HL-60 (cell line): ENCODE data around the gene ZNF107.
"Not testable (repeated sequence)": the region's sequence is repeated elsewhere in the genome, so short reads cannot be mapped to it uniquely, and the experiment has no call there.

ENCODE experiments used
- DNase-seq, 2 experiments: peaks; one replicate each; pipeline ENCODE4 v3.0.0-alpha.2; 2010 to 2020; ENCODE audit warnings: low read depth in 1 of 2, low spot score in 1 of 2
- H3K27ac ChIP-seq: fragments of 250-450 bp; sonication (Bioruptor Pico); replicated peaks from 2 replicates; pipeline ENCODE4 v1.5.1; 2020; ENCODE audit warnings: mild to moderate bottlenecking, moderate library complexity
- H3K27me3 ChIP-seq: fragments of 250-450 bp; sonication (Bioruptor Pico); 2 replicates; pipeline ENCODE4 v1.5.1; 2021; ENCODE audit warnings: mild to moderate bottlenecking, moderate library complexity; ENCODE audit not compliant: insufficient read depth, poor library complexity, severe bottlenecking
- H3K4me3 ChIP-seq: replicated peaks from 2 replicates; pipeline ENCODE4 v1.5.1; 2011; ENCODE audit warnings: mild to moderate bottlenecking, control low read depth, low read length; ENCODE audit not compliant: insufficient read depth
- CTCF ChIP-seq: IDR thresholded peaks from one replicate; pipeline ENCODE4 v1.5.1; 2011; ENCODE audit warnings: low read length, control low read depth, inconsistent platforms; ENCODE audit not compliant: insufficient read depth
- GABPA ChIP-seq: IDR thresholded peaks from 2 replicates; pipeline ENCODE4 v1.6.1; 2012; ENCODE audit warnings: low read depth
- POLR2AphosphoS5 ChIP-seq: IDR thresholded peaks from 2 replicates; pipeline ENCODE4 v1.6.1; 2012; ENCODE audit warnings: low read depth
- SPI1 ChIP-seq: IDR thresholded peaks from 2 replicates; pipeline ENCODE4 v1.6.1; 2012; ENCODE audit warnings: low read depth, mild to moderate bottlenecking, borderline replicate concordance
- TF ChIP-seq, protein P1 (sequence below): IDR thresholded peaks from 2 replicates; pipeline ENCODE4 v1.6.1; 2012; ENCODE audit warnings: low read depth; ENCODE audit not compliant: insufficient replicate concordance

ZNF107 gene

DNA sequence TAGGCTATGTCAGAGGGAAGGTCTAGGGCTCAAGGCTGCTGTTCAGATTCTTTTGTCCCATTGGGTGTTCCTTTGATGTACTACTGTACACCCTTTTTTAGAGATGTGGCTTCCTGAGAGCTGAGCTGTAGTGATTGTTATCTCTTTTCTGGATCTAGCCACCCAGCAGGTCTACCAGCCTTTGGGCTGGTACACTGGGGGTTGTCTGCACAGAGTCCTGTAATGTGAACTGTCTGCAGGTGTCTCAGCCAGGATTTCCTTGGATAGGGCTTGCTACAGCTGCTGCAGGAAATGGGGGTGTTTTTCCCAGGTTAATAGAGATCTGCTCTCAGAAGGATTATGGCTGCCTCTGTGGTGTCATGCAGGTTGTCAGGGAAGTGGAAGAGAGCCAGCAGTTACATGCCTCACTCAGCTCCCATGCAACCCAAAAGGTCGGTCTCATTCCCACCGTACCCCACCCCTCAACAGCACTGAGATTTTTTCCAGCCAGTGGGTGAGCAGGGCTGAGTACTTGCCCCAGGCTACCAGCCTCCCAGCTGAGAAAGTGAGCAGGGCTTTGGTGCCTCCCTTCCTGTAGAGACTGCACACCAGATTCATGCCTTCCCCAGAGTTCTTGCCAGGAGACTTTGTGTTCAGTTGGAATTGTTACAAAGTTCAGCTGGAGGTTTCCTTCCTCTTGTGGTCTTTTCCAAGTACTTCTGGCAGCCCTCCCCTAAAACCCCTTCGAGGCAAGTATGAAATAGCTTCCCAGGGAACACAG, 63.3 kb downstream of the ZNF107 start:
- TF ChIP-seq POLR2AphosphoS5 = no peak
- no peak for TF ChIP-seq SPI1
- no peak for TF ChIP-seq GABPA
- no peak for TF ChIP-seq CTCF
- TF ChIP-seq, protein P1, sequence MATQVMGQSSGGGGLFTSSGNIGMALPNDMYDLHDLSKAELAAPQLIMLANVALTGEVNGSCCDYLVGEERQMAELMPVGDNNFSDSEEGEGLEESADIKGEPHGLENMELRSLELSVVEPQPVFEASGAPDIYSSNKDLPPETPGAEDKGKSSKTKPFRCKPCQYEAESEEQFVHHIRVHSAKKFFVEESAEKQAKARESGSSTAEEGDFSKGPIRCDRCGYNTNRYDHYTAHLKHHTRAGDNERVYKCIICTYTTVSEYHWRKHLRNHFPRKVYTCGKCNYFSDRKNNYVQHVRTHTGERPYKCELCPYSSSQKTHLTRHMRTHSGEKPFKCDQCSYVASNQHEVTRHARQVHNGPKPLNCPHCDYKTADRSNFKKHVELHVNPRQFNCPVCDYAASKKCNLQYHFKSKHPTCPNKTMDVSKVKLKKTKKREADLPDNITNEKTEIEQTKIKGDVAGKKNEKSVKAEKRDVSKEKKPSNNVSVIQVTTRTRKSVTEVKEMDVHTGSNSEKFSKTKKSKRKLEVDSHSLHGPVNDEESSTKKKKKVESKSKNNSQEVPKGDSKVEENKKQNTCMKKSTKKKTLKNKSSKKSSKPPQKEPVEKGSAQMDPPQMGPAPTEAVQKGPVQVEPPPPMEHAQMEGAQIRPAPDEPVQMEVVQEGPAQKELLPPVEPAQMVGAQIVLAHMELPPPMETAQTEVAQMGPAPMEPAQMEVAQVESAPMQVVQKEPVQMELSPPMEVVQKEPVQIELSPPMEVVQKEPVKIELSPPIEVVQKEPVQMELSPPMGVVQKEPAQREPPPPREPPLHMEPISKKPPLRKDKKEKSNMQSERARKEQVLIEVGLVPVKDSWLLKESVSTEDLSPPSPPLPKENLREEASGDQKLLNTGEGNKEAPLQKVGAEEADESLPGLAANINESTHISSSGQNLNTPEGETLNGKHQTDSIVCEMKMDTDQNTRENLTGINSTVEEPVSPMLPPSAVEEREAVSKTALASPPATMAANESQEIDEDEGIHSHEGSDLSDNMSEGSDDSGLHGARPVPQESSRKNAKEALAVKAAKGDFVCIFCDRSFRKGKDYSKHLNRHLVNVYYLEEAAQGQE = no peak
- Histone ChIP-seq H3K27ac (no peak overlapping the region), H3K27me3 (no peaks in the 10 kb centered on the region), H3K4me3 (no peak overlapping the region)
- DNase-seq = no peak

DNA sequence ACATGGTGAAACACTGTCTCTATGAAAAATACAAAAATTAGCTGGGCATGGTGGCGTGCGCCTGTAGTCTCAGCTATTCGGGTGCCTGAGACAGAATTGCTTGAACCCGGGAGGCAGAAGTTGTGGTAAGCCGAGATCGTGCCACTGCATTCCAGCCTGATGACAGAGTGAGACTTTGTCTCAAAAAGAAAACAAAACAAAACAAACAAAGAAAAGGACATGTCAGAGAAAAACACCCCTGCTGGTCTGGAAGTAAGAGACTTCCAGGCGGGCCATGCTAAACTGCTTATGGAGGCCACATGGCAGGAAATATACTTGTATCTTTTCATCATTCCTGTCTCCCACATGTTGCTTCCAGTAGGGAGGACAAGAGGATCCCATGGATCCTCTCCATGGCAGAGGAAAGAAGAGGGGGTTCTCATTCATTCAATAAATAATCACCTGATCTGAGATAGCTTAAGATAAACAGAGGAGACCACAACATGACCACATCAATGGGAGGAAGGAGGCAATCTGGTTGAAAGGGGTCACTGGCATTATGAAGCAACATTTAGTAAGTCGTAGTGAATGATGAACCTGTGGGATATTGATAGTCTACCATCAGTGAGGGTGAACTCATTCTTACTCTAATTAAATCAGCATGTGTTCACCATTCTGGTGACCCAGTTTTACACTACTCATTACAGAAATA, 67.8 kb downstream of the ZNF107 start:
- DNase-seq = no peak

GRCh38 chr7:64736575-64736974, 70.6 kb downstream of the ZNF107 start:
- Histone ChIP-seq H3K4me3 (no peak overlapping the region), H3K27ac (no peak overlapping the region), H3K27me3 (no peaks in the 10 kb centered on the region)
- no peak for DNase-seq
- TF ChIP-seq SPI1 = no peak
- no peak for TF ChIP-seq CTCF
- TF ChIP-seq, protein P1 = no peak
- TF ChIP-seq POLR2AphosphoS5 = no peak
- no peak for TF ChIP-seq GABPA

More for the DNA sequence above, 67.8 kb downstream of the ZNF107 start:
- H3K27ac ChIP-seq = no peak overlapping the region
- H3K4me3 ChIP-seq = no peak overlapping the region
- TF ChIP-seq GABPA (no peak), SPI1 (no peak), CTCF (no peak), POLR2AphosphoS5 (no peak)
- TF ChIP-seq, protein P1 = no peak
- H3K27me3 ChIP-seq = no peaks in the 10 kb centered on the region

GRCh38 chr7:64738403-64738802, 72.5 kb downstream of the ZNF107 start:
- H3K27me3 ChIP-seq, H3K27ac ChIP-seq, H3K4me3 ChIP-seq, DNase-seq: not testable (repeated sequence)

DNA sequence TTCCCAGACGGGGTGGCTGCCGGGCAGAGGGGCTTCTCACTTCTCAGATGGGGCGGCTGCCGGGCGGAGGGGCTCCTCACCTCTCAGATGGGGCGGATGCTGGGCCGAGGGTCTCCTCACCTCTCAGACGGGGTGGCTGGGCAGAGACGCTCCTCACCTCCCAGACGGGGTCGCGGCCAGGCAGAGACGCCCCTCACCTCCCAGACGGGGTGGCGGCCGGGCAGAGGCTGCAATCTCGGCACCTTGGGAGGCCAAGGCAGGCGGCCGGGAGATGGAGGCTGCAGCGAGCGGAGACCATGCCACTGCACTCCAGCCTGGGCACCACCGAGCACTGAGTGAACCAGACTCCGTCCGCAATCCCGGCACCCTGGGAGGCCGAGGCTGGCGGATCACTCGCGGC, 73.0 kb downstream of the ZNF107 start:
- not testable (repeated sequence) for H3K27ac ChIP-seq, H3K4me3 ChIP-seq, H3K27me3 ChIP-seq, DNase-seq
